Measurements from ENCODE around the gene C17orf50.

C17orf50 gene

DNA sequence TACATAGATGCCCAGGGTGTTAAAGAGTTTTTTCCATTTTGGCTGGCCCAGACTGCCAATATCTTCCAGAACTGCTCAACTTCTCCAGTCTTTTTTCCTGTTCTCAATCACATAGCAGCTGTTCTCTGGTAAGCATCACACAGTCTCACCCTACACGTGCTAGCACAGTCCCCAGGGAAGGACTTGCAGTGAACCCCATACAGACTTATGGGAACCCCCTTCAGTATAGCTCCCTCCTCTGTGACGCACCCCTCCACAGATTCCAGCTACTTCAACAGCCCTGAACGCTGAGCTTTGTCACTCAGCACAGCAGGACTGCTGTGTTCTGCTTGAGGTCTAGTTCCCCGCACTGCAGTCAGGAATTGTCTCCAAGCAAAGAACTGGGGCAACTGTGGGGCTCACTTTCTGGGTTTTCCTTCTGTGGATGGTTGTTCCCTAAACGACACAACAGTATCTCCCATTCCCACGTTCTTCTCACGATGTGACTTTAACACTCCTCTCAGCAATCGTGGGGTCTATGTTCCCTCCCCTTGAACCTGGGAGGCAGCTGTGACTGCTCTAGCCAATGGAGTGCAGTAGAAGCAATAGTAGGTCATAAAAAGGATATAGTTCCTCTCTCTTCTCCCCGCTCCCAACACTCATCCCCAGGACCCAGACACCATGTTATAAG, 31.1 kb downstream of the C17orf50 start:
- no peak for DNase-seq

- no peak for DNase-seq
Observed at GRCh38 chr17:35793257-35793656, 32.6 kb downstream of the C17orf50 start.

DNA sequence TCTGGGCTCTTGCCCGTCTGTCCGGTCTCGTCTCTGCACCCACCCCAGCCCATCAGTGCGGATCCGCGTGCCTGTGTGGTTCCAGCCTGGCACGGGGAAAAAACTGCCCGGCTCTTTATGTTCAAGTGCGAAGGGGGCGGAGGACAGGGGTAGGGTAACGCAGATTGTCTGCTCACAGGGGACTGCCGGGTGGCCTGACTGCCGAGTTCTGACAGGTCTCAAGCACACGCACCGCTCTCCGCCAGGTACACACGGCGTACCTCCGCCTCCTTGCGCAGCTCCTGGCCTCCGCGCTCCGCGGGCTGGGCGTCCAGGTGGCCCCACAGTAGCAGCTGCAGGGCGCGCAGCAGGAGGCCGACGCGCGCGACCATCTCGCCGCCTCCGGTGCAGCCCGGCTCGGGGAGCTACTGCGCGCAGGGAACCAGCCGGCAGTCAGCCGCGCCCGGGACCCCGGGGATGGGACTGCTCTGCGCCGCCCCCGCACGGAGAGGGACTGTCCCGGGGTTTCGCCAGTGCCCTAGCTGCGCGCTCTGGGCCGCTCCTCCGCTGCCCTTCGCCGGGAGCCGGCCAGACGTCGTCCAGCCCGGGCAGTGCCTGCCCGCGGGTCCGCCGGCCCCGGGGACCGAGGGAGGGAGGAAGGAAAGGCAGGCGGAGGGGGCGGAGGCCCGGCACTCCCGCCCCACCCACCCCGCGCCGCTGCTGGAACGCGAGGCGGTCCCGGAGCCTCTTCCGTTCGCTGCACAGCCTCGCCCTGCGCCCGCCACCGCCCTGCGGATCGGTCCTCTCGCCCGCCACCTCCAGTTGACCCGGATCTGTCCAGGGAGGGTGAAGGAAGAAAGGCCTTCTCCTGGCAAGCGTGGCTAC, 34.6 kb downstream of the C17orf50 start, which contains the start of gene MMP28:
MMP28 (minus strand) TSS at position 635 of the 864 bp plus-strand sequence; CDS start at position 371, 264 bp downstream.
- peak; percentile 68 for DNase-seq

GRCh38 chr17:35795871-35796265, 35.2 kb downstream of the C17orf50 start:
- DNase-seq, result no peak

DNA sequence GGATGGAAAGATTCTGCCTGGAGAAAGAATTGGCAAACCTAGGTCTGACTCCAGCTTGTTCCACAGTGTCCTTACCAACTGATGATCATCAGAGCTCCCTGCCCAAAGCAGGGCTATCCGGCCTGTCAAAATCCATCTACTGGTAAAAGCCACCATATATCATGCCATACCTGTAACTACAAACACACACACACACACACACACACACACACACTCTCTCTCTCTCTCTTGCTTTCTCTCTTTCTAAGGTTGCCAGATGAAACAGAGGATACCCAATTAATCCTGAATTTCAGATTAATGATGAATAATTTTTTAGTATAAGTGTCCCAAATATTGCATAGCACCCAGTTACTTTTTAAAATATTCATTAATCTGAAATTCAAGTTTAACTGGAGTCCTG, 36.3 kb downstream of the C17orf50 start:
- DNase-seq, result no peak

- DNase-seq, result no peak
Observed at GRCh38 chr17:35797370-35797769, 36.7 kb downstream of the C17orf50 start.

DNA sequence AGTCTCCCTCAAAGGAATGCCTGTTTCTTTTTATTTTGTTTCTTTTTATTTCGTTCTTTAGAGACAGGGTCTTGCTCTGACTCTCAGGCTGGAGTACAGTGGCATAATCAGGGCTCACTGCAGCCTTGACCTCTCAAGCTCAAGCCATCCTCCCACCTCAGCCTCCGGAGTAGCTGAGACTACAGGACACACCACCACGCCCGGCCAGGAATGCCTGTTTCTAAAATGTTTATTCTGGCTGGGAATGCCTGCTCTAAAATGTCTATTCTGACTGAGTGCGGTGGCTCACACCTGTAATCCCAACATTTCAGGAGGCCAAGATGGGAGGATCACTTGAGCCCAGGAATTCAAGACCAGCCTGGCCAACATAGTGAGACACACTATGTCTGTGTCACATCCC, 37.2 kb downstream of the C17orf50 start:
- no peak for DNase-seq

- DNase-seq, result no peak
Observed at GRCh38 chr17:35799942-35800341, 39.3 kb downstream of the C17orf50 start.

- peak; percentile 87 for DNase-seq
Observed at GRCh38 chr17:35801583-35802224, 41.0 kb downstream of the C17orf50 start.

DNA sequence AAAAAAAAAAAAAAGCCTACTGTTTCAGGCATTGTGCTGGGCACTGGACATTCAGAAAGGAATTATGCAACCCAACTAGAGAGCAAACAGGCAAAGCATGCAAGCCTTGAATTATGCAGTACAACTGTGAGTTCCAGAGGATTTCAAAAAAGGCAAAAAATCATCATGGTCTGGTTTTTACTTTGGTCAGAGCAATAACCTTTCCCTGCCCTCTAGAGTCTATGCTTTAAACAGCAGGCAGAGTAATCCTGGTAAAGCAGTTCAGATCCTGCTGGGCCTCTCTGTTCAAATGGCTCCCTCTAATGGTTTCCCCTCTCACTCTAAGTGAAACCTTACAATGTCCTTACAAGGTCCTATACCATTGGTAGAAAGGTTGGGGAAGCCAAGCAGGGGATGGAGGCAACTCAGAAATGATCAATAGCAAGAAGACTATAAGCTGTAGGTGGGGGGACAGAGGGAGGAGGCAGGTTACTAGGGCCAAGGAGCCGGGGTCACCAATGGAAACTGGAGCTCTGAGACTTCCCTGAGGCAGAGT, 44.0 kb downstream of the C17orf50 start:
- DNase-seq, result peak; percentile 97

DNA sequence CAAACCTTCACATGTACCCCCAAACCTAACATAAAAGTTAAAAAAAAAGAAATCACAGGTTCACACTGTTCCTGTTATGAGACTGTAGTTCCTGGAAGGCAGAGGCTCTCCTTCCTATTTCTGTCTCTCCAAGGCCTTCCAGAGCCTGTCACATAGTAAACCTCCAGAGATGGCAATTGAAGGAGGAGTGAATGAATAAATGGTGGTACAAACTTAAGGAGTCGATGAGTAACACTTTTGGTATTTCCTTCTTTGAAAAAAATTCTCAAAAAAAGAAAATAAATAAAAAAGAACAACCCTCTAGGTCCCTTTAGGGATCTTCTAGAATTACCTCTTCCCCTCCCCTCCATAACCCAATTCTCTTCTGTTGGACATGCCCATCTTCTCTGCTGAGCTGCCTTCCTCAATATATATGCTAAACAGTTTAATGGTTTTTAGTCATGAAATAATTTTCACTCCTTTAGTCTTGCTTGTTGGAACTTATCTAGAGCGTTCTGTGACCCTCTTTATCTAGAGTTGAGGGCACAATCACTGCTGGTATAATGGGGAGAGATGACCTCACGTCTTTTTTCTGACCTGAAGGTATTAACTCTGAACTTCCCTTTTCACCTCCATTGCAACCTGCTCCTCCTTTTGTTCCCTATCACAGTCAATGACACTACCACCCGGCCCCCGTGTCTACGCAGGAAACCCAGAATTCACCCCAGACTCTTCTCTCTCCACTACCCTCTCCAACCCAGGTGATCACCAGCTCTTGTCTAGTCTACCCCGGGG, 46.9 kb downstream of the C17orf50 start:
- DNase-seq, result no peak

- no peak for DNase-seq
Observed at GRCh38 chr17:35808240-35808961, 47.7 kb downstream of the C17orf50 start.

- peak; percentile 99 for DNase-seq
Observed at GRCh38 chr17:35808962-35809854, 48.5 kb downstream of the C17orf50 start, which contains the start of gene TAF15. Gene TAF15 (plus strand): TSS chr17:35809484. CDS start chr17:35809570, 86 bp downstream.

DNA sequence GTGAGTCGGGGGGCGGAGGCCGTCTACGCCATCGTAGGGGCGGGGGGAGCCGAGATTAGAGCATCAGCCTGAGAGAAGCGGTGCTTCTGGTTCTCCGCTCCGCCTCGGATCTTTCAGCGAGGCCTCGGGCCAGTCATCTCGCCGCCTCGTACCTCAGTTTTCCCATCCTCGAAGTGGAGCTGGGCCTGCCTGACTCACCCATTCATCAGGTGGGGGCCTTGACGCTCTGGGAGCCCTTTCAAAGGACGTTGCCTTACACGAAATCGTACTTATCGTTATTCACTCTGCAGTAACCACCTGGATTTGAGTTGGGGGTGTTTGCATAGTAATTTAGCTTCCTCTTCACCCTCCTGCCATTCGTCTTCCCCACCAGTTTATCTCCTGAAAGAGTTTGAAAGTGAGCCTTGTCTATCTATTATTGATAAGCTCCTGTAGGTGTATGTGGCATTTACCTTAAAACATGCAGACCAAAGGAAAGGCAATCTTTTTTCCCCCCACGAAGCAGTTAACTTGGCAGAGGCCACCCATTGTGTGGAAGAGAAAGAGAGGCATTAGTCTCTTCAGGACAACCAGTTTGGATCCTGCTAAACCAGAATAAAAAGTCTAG, 49.3 kb downstream of the C17orf50 start:
- no peak for DNase-seq

GRCh38 chr17:35811759-35812158, 51.1 kb downstream of the C17orf50 start:
- no peak for DNase-seq

GRCh38 chr17:35812456-35812855, 51.8 kb downstream of the C17orf50 start:
- DNase-seq, result no peak

Measured in hematopoietic multipotent progenitor cell treated with erythropoietin and hydrocortisone succinate and interleukin-3 and kit ligand, for 6 days (in vitro differentiated cells).